Measurements from ENCODE around the gene LCMT1.

- TF ChIP-seq EZH2 (IDR thresholded peaks at IDR 0.05; ENCODE audit: low read depth) (no peak), CTCF (conservative IDR thresholded peaks at IDR 0.05) (no peak)
Observed at GRCh38 chr16:25124503-25124902, 13.0 kb downstream of the LCMT1 start.

Measured in PC-9 (cell line).